Measurements from ENCODE around the gene EBNA1BP2. TPM values are rescaled to one million over a fixed set of nuclear protein-coding genes. Genes with fewer than 3 reads are reported as not detected.
"Not testable (repeated sequence)": the region's sequence is repeated elsewhere in the genome, so short reads cannot be mapped to it uniquely, and the experiment has no call there.

The EBNA1BP2 gene
- total RNA-seq, 1 donor from 2014 or later = 51.1 TPM

DNA sequence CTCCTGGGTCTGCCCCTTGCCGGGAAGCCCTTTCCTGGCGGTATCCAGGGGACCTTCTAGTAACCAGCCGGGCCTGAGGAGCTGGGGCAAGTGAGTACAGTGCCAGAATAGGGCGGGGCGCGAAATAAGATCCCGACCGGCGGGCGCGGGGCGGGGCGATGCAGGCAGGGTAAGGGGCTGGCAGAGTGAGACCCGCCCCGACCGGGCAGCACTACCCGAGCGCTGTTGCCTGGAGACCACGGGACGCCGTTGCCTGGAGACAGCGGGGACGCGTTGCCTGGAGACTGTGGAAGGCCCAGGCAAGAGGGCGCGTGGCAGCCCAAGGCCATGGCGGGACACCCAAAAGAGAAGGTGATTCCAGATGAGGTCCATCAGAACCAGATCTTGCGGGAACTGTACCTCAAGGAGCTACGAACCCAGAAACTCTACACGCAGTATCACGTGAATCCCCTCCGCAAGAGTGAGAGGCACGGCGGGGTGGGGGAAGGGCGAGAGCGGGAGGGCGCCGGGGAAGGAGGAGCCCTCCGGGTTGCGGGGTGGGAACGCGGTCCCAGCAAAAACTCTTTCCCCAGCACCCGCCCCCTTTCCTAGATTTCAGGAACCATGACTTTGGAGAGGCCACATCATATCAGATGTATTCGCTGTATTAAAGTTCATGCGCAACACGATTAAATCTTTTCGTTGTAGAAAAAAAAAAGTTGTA is 24.3 kb downstream of the EBNA1BP2 start:
- H3K9me3 Mint-ChIP-seq = no peaks in the 10 kb centered on the region
- TF ChIP-seq, protein P1, sequence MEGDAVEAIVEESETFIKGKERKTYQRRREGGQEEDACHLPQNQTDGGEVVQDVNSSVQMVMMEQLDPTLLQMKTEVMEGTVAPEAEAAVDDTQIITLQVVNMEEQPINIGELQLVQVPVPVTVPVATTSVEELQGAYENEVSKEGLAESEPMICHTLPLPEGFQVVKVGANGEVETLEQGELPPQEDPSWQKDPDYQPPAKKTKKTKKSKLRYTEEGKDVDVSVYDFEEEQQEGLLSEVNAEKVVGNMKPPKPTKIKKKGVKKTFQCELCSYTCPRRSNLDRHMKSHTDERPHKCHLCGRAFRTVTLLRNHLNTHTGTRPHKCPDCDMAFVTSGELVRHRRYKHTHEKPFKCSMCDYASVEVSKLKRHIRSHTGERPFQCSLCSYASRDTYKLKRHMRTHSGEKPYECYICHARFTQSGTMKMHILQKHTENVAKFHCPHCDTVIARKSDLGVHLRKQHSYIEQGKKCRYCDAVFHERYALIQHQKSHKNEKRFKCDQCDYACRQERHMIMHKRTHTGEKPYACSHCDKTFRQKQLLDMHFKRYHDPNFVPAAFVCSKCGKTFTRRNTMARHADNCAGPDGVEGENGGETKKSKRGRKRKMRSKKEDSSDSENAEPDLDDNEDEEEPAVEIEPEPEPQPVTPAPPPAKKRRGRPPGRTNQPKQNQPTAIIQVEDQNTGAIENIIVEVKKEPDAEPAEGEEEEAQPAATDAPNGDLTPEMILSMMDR (IDR thresholded peaks at IDR 0.05; ENCODE audit: unreplicated experiment) = no peak
- peaks cover 17% of the 10 kb centered on the region for H3K4me1 Mint-ChIP-seq
- H3K27ac Mint-ChIP-seq = no peak overlapping the region
- DNase-seq (ENCODE audit: low spot score in 2 of 2, unreplicated experiment in 2 of 2) = peak; percentile 81 to 92
- H3K36me3 Mint-ChIP-seq = no peaks in the 10 kb centered on the region
- H3K27me3 Mint-ChIP-seq (ENCODE audit: low read depth) = peaks cover 22% of the 10 kb centered on the region
- peak overlapping the region; percentile 69 for H3K4me3 Mint-ChIP-seq

DNA sequence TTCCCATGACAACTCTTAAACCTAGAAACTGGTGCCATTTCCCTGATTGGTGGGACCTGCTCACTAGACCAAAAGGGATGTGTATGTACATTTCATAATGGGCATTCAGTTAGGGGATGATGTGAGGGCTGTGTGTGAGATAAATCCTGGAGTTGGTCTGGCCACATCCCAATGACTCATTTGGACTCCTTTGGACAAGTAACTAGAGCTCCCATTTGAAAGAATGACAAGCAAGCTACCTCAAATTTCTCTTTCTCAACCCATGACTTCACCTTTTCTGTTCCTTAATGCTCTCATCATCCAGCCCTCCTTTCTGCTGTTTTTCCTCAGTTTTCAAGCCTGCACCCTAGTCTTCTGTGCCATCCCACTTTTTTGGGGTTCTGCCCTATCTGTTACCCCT is 27.9 kb downstream of the EBNA1BP2 start:
- no peak for DNase-seq (ENCODE audit: low spot score in 2 of 2, unreplicated experiment in 2 of 2)
- TF ChIP-seq, protein P1 (IDR thresholded peaks at IDR 0.05; ENCODE audit: unreplicated experiment) = no peak
- peaks cover 23% of the 10 kb centered on the region for H3K27me3 Mint-ChIP-seq (ENCODE audit: low read depth)
- H3K4me1 Mint-ChIP-seq = peaks cover 15% of the 10 kb centered on the region
- H3K4me3 Mint-ChIP-seq = no peak overlapping the region
- H3K9me3 Mint-ChIP-seq = peaks cover 15% of the 10 kb centered on the region
- peaks cover 5% of the 10 kb centered on the region for H3K36me3 Mint-ChIP-seq
- no peak overlapping the region for H3K27ac Mint-ChIP-seq

DNA sequence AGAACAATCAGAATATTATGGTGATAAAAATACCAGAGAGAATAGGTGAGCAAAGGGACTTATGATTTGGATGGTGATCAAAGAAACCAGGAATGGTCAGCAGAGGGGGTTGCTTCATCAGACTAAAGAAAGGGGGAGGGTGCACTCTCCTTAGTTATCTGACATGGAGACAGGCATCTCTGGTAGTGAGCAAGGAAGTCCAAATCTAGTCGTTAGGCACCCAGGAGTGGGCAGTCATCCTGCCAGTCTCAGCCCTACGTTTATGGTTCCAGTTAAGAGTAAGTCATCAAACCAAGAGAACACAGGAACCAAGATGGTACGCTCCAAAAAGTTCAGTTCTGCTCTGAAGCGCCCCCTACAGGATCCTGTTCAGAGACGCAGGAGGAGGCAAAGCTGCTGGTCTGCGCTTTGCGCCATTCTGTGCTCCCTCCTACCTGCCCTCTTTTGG is 28.6 kb downstream of the EBNA1BP2 start:
- peaks cover 21% of the 10 kb centered on the region for H3K27me3 Mint-ChIP-seq (ENCODE audit: low read depth)
- no peak overlapping the region for H3K4me3 Mint-ChIP-seq
- H3K36me3 Mint-ChIP-seq = peaks cover 5% of the 10 kb centered on the region
- no peak overlapping the region for H3K27ac Mint-ChIP-seq
- TF ChIP-seq, protein P1 (IDR thresholded peaks at IDR 0.05; ENCODE audit: unreplicated experiment) = peak; percentile 38
- no peak for DNase-seq (ENCODE audit: low spot score in 2 of 2, unreplicated experiment in 2 of 2)
- H3K9me3 Mint-ChIP-seq = peaks cover 16% of the 10 kb centered on the region
- H3K4me1 Mint-ChIP-seq = peaks cover 8% of the 10 kb centered on the region

DNA sequence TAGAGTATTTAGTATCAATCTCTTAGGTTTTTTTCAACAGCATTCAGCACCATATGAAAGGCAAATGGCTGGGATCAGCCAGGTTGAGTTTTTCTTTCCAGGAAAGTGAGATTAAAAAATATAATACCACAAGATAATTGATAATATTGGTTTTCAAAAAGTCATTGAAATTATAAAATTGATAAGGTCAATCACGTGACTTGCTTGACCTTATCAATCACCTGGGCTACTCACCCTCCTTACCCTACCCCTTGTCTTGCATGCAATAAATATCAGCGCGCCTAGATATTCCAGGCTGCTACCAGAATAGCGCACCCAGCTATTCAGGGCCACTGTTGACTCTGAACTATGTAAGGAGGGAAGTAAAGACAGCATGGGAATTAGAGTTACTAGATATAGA is 31.5 kb downstream of the EBNA1BP2 start:
- Mint-ChIP-seq H3K9me3 (peaks cover 16% of the 10 kb centered on the region), H3K4me1 (peaks cover 6% of the 10 kb centered on the region), H3K4me3 (no peak overlapping the region), H3K27me3 (ENCODE audit: low read depth) (peaks cover 20% of the 10 kb centered on the region), H3K36me3 (peaks cover 5% of the 10 kb centered on the region), H3K27ac (no peak overlapping the region)
- DNase-seq (ENCODE audit: low spot score in 2 of 2, unreplicated experiment in 2 of 2) = no peak
- TF ChIP-seq, protein P1 (IDR thresholded peaks at IDR 0.05; ENCODE audit: unreplicated experiment) = no peak

DNA sequence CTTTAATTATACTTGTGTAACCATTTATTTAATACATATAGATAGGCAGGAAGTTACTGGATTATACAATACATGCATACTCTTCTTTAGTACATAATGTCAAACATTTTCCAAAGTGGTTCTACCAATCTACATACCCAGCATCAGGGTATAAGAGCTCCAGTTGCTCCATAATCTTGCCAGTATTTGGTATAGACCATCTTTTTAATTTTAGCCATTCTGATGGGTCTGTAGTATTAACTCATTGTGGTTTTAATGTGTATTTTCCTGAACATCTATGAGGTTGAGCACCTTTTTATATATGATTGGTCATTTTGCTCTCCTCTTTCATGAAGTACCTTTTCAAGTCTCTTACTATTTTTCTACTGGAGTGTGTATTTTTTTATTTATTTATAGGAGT is 32.1 kb downstream of the EBNA1BP2 start:
- Mint-ChIP-seq H3K27ac (no peak overlapping the region), H3K9me3 (peaks cover 16% of the 10 kb centered on the region), H3K36me3 (peaks cover 5% of the 10 kb centered on the region), H3K27me3 (ENCODE audit: low read depth) (peaks cover 15% of the 10 kb centered on the region), H3K4me1 (peaks cover 6% of the 10 kb centered on the region), H3K4me3 (no peak overlapping the region)
- TF ChIP-seq, protein P1 (IDR thresholded peaks at IDR 0.05; ENCODE audit: unreplicated experiment) = no peak
- DNase-seq (ENCODE audit: low spot score in 2 of 2, unreplicated experiment in 2 of 2) = no peak

DNA sequence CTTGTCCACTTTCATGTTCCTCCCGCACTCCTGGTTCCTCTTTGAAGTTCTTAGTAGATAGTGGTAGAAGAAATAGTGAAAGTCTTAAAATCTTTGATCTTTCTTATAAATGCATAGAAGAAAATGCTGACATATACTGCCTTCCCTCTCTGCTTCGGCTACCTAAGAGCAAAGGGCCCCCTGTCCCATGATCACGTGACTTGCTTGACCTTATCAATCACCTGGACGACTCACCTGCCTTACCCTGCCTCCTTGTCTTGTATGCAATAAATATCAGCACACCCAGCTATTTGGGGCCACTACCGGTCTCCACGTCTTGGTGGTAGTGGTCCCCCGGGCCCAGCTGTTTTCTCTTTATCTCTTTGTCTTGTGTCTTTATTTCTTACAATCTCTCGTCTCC is 32.8 kb downstream of the EBNA1BP2 start:
- H3K27ac Mint-ChIP-seq; DNase-seq (ENCODE audit: low spot score in 2 of 2, unreplicated experiment in 2 of 2); H3K4me3 Mint-ChIP-seq; H3K27me3 Mint-ChIP-seq (ENCODE audit: low read depth); H3K4me1 Mint-ChIP-seq; H3K36me3 Mint-ChIP-seq: not testable (repeated sequence)
- H3K9me3 Mint-ChIP-seq = peaks cover 19% of the 10 kb centered on the region
